Loucy (cell line): ENCODE results near the gene ADAD2.

Experiments used
- H2AFZ ChIP-seq: fragments of 200-600 bp; sonication (generic); 2 replicates; pipeline ENCODE4 v1.6.0; 2016; ENCODE audit warnings: antibody characterized with exemption, mild to moderate bottlenecking, low read length, moderate library complexity
- H3F3A ChIP-seq: fragments of 200-600 bp; 2 replicates; pipeline ENCODE4 v1.6.0; 2016; ENCODE audit warnings: antibody characterized with exemption, low read depth, mild to moderate bottlenecking
- H3K27me3 ChIP-seq: fragments of 200-600 bp; sonication (generic); 2 replicates; pipeline ENCODE4 v1.6.1; 2014; ENCODE audit warnings: low read length, mild to moderate bottlenecking; ENCODE audit not compliant: insufficient read depth, poor library complexity, severe bottlenecking
- H3K36me3 ChIP-seq: fragments of 200-600 bp; sonication (generic); 2 replicates; pipeline ENCODE4 v1.6.1; 2016; ENCODE audit warnings: low read length; ENCODE audit not compliant: insufficient read depth
- H3K4me1 ChIP-seq: fragments of 200-600 bp; sonication (generic); 2 replicates; pipeline ENCODE4 v1.5.1; 2014; ENCODE audit warnings: low read length, mild to moderate bottlenecking; ENCODE audit not compliant: insufficient read depth, poor library complexity, severe bottlenecking
- H3K4me2 ChIP-seq: fragments of 200-600 bp; sonication (generic); 2 replicates; pipeline ENCODE4 v1.6.0; 2014; ENCODE audit warnings: antibody characterized with exemption, low read length, low read depth, mild to moderate bottlenecking; ENCODE audit not compliant: poor library complexity, severe bottlenecking
- H3K4me3 ChIP-seq: fragments of 200-600 bp; sonication (generic); 2 replicates; pipeline ENCODE4 v1.5.1; 2014; ENCODE audit warnings: low read length, mild to moderate bottlenecking, mixed read lengths; ENCODE audit not compliant: poor library complexity, severe bottlenecking
- H3K79me2 ChIP-seq: fragments of 200-600 bp; sonication (generic); 2 replicates; pipeline ENCODE4 v1.6.1; 2014; ENCODE audit warnings: low read length; ENCODE audit not compliant: insufficient read depth
- H3K9ac ChIP-seq: fragments of 200-600 bp; sonication (generic); 2 replicates; pipeline ENCODE4 v1.6.0; 2014; ENCODE audit warnings: mild to moderate bottlenecking, low read depth, low read length, moderate library complexity; ENCODE audit not compliant: poor library complexity, severe bottlenecking
- H3K9me2 ChIP-seq: fragments of 200-600 bp; sonication (generic); replicated peaks from 2 replicates; pipeline ENCODE4 v1.6.1; 2016; ENCODE audit warnings: low read depth, low read length, mixed read lengths
- H3K9me3 ChIP-seq: fragments of 200-600 bp; sonication (generic); 2 replicates; pipeline ENCODE4 v1.6.1; 2014; ENCODE audit warnings: mild to moderate bottlenecking, antibody characterized with exemption, low read length, low read depth; ENCODE audit not compliant: insufficient read depth
- H4K20me1 ChIP-seq: fragments of 200-600 bp; sonication (generic); 2 replicates; pipeline ENCODE4 v1.6.0; 2014; ENCODE audit warnings: antibody characterized with exemption, low read length, mild to moderate bottlenecking; ENCODE audit not compliant: insufficient read depth, poor library complexity, severe bottlenecking
- EZH2phosphoT487 ChIP-seq: fragments of 200-600 bp; IDR thresholded peaks from 2 replicates; pipeline ENCODE4 v1.6.1; 2018; ENCODE audit warnings: antibody characterized with exemption, mild to moderate bottlenecking, moderate library complexity, borderline replicate concordance
- TF ChIP-seq, protein P1 (sequence below): fragments of 200-600 bp; sonication (generic); conservative IDR thresholded peaks from 2 replicates; pipeline ENCODE4 v1.5.1; 2014; ENCODE audit warnings: mild to moderate bottlenecking, antibody characterized with exemption, low read length

Gene ADAD2

DNA sequence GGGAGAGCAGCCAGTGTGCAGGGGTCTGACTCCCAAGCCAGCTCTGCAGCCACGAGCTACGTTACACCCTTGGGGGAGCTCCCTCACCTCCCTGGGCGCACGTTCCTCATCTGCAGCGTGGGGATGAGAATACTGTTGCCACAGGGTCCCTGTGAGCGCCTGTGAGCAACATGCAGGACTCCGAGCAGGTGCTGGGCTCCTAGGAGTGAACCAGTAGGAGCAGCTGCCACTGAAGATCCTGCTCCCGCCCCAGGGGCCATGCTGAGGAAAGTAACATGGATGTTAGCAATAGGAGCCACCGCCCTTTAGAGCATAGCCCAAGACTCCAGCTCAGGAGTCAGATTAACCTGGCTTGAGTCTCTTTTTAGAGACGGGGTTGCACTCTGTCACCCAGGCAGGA lies 29.9 kb upstream of the ADAD2 start:
- H3F3A ChIP-seq, result no peaks in the 10 kb centered on the region
- no peaks in the 10 kb centered on the region for H3K27me3 ChIP-seq
- no peaks in the 10 kb centered on the region for H4K20me1 ChIP-seq
- no peaks in the 10 kb centered on the region for H3K4me1 ChIP-seq
- H3K79me2 ChIP-seq, result no peaks in the 10 kb centered on the region
- TF ChIP-seq, protein P1, sequence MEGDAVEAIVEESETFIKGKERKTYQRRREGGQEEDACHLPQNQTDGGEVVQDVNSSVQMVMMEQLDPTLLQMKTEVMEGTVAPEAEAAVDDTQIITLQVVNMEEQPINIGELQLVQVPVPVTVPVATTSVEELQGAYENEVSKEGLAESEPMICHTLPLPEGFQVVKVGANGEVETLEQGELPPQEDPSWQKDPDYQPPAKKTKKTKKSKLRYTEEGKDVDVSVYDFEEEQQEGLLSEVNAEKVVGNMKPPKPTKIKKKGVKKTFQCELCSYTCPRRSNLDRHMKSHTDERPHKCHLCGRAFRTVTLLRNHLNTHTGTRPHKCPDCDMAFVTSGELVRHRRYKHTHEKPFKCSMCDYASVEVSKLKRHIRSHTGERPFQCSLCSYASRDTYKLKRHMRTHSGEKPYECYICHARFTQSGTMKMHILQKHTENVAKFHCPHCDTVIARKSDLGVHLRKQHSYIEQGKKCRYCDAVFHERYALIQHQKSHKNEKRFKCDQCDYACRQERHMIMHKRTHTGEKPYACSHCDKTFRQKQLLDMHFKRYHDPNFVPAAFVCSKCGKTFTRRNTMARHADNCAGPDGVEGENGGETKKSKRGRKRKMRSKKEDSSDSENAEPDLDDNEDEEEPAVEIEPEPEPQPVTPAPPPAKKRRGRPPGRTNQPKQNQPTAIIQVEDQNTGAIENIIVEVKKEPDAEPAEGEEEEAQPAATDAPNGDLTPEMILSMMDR, result no peak
- TF ChIP-seq EZH2phosphoT487, result no peak
- no peaks in the 10 kb centered on the region for H3K9me3 ChIP-seq
- no peak overlapping the region for H3K9ac ChIP-seq
- H3K4me2 ChIP-seq, result no peak overlapping the region
- no peak overlapping the region for H2AFZ ChIP-seq
- H3K9me2 ChIP-seq, result no peaks in the 10 kb centered on the region
- no peaks in the 10 kb centered on the region for H3K36me3 ChIP-seq
- no peak overlapping the region for H3K4me3 ChIP-seq

DNA sequence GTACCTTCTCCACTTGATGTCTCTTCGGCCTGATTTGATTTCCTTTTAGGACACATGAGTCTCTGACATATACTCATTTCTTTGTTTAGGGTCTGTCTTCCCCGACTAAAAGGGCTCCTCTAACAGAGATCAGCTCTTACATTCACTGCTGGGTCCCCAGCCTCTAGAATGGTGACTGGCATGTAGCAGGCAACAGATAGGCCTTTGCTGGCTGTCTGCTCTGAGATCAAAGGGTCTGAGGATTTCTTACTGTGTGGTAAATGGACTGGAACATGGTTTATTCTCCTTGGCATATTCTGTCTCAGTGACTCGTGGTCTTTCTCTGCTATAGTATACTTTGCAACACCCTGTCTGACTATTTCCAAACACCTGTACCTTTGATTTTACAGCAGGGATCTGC lies 29.2 kb upstream of the ADAD2 start:
- Histone ChIP-seq H3K4me1 (no peaks in the 10 kb centered on the region), H3K36me3 (no peaks in the 10 kb centered on the region), H4K20me1 (no peaks in the 10 kb centered on the region), H3K27me3 (no peaks in the 10 kb centered on the region), H3K4me2 (no peak overlapping the region), H3K79me2 (no peaks in the 10 kb centered on the region), H2AFZ (no peak overlapping the region), H3K9ac (no peak overlapping the region), H3K9me2 (no peaks in the 10 kb centered on the region), H3F3A (no peaks in the 10 kb centered on the region), H3K9me3 (no peaks in the 10 kb centered on the region), H3K4me3 (no peak overlapping the region)
- no peak for TF ChIP-seq EZH2phosphoT487
- TF ChIP-seq, protein P1, result no peak

DNA sequence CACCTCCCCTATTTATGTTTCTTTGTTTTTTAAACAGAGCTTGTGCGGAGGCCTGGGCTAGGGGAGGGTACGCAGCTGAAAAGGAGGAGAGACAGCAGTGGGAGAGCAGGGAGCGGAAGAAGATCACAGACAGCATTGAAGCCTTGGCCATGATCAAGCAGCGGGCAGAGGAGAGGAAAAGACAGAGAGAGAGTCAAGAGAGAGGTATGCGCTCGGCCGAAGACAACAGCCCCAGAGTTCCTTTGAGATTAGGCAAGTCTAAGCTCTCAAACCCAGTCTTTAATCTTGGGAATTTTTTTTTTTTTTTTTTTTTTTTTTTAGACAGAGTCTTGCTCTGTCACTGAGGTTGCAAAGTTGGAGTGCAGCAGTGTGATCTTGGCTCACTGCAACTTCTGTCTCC lies 25.2 kb upstream of the ADAD2 start:
- no peak overlapping the region for H3K4me3 ChIP-seq
- H3K4me1 ChIP-seq, result no peaks in the 10 kb centered on the region
- no peaks in the 10 kb centered on the region for H3K9me3 ChIP-seq
- H3K9me2 ChIP-seq, result no peaks in the 10 kb centered on the region
- H4K20me1 ChIP-seq, result no peaks in the 10 kb centered on the region
- no peak overlapping the region for H3K9ac ChIP-seq
- H3K4me2 ChIP-seq, result no peak overlapping the region
- no peaks in the 10 kb centered on the region for H3K79me2 ChIP-seq
- H3K27me3 ChIP-seq, result no peaks in the 10 kb centered on the region
- no peak overlapping the region for H2AFZ ChIP-seq
- TF ChIP-seq EZH2phosphoT487, result no peak
- TF ChIP-seq, protein P1, result no peak
- no peaks in the 10 kb centered on the region for H3K36me3 ChIP-seq
- no peaks in the 10 kb centered on the region for H3F3A ChIP-seq
